GM18520 (cell line): ENCODE measurements around the gene TTC9.

Source experiments
- ATAC-seq: cut with Tn5 transposase; IDR thresholded peaks from one replicate; pipeline ENCODE4 v1.9.1; 2021; ENCODE audit not compliant: unreplicated experiment

TTC9 gene

DNA sequence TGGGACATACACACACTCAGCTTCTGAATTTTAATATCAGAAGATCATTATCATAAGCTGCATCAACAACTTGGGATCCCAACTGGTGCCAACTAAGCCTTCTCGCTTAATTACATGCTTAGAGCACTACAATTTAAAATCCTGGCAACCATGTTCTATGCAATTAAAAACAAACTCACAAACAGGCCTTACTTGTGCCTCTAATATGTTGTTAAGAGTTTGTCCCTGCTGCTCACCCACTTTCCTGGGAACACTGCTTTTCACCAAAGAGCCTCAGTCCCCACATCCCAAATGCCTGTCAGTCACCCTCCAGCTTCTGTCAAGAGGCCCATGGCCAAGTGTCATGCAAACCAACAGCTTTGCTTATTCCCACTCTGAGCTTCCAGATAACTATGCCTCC lies 69.7 kb downstream of the TTC9 start:
- no peak for ATAC-seq

GRCh38 chr14:70713096-70713495 lies 71.4 kb downstream of the TTC9 start:
- ATAC-seq = no peak

GRCh38 chr14:70713511-70713916 lies 71.8 kb downstream of the TTC9 start:
- no peak for ATAC-seq

DNA sequence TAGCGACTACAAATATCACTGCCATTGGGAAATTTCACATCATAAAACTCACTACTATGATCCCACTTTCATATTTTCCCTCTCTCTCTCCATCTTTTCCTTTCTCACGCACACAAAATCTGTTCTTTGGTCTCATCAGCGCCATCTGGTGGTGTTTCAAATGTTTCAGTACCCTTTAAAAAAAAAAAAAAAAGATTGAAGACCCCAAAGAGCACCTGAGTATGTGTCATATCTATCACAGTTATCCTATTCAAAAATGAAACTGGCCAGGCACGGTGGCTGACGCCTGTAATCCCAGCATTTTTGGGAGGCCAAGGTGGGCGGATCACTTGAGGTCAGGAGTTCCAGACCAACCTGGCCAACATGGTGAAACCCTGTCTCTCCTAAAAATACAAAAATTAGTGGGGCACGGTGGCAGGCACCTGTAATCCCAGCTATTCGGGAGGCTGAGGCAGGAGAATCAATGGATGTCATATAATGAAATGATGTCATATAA lies 72.4 kb downstream of the TTC9 start:
- ATAC-seq = no peak

DNA sequence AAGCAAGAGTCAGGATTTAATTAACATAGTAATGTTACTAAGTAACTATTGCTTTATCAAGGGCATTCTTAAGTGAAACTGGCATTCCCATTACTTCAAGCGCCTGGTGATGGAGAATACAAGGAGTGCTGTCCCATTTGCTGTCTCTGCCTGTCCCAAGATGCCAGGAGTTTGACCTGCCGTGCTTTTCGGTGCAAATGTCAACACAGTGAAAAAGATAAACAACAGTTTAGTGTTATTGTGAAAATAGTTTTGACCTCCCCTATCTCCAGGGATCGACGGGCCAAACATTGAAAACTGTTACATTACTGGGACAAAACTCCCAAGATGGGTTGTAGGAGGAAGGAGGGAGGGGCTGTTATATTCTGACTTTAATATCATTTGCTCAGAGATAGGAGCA lies 74.8 kb downstream of the TTC9 start:
- ATAC-seq = no peak

GRCh38 chr14:70716958-70717357 lies 75.2 kb downstream of the TTC9 start:
- ATAC-seq = no peak

- ATAC-seq = no peak
Observed at GRCh38 chr14:70718383-70719118, 76.8 kb downstream of the TTC9 start.

DNA sequence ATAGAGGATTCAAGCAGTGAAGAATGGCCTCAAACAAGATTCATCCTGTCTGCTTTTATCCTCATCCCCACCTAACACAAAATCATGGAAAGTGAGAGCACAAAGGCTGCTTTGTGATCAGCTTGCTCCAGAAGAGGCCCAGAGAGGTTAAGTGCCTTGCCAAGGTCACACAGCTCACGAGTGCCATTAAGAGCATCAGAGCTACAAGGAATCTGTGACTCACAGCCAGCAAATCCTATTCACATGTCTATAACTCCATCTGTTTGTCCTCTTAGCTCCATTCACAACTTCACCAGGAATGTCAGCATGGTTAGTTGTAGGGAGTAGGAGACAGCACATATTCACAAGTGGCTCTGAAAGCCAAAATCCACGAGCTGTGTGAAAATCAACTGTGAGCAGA lies 79.8 kb downstream of the TTC9 start:
- no peak for ATAC-seq

DNA sequence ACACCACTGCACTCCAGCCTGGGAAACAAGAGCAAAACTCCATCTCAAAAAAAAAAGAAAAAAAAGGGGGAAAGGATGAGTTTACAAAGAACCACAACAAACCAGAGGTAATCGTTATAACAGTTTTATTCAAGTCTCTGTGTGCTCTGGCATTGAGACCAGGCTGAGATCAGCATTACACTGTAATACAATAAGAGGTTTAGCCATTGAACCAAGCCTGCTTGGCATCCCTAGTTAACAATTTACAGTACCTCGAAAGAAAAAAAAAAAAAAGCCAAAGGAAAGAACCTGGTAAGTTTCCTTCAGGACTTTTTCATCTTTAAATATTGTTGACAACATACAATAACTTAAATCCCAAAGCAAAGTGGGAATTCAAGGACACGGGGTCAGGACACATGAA lies 80.7 kb downstream of the TTC9 start:
- no peak for ATAC-seq

- no peak for ATAC-seq
Observed at GRCh38 chr14:70723276-70723675, 81.6 kb downstream of the TTC9 start.

GRCh38 chr14:70724110-70724509 lies 82.4 kb downstream of the TTC9 start:
- ATAC-seq = no peak

- no peak for ATAC-seq
Observed at GRCh38 chr14:70724944-70725343, 83.2 kb downstream of the TTC9 start.
